ENCODE measurements around the gene XPC.
"Not testable (repeated sequence)": the region's sequence is repeated elsewhere in the genome, so short reads cannot be mapped to it uniquely, and the experiment has no call there.

Gene XPC

DNA sequence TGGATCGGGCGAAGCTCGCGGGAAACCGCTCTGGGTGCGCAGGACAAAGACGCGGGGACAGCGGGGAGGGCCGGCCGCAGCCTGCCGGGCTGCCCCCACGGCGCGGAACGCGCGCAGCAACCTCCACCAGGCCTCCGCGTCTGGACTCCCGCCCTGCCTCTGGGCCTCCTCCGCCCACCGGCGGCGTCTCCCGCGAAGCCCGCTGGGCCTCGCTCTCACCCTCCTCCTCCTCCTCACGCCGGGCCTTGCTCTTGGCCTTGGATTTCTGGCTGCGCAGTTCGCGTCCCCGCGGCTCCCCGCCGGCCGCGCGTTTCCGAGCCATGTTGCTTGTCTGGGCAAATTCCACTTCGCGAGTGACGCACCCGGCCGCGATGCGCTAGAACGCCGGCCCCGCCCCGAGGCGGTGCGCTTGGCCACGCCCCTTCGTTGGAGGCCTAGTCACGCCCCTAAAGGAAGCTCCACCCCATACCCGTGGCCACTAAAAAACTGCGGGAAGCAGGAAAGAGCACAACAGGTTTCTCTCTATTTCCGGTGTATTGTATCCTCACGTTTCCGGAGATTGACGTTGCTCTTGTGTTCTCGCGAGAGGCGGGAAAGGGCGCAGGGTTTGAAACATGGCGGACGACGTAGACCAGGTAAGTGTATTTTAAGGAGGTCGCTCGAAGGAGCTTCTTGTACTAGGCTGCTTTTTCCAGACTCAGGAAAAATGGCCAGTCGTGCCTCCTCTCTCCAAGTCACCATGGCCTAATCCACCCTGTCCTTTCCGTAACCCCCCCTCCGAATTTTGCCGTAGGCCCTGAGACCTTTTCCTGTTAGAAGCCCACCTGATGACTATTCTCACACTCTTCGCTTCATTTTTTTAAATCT lies at the start of gene XPC, which contains the start of gene LSM3:
XPC (minus strand) TSS at position 355 of the 867 bp plus-strand sequence; CDS start at position 322, 33 bp downstream.
LSM3 (plus strand) TSS at position 571 of the 867 bp plus-strand sequence; CDS start at position 615, 44 bp downstream.
- DNase-seq, result peak; percentile 98 to 99

DNA sequence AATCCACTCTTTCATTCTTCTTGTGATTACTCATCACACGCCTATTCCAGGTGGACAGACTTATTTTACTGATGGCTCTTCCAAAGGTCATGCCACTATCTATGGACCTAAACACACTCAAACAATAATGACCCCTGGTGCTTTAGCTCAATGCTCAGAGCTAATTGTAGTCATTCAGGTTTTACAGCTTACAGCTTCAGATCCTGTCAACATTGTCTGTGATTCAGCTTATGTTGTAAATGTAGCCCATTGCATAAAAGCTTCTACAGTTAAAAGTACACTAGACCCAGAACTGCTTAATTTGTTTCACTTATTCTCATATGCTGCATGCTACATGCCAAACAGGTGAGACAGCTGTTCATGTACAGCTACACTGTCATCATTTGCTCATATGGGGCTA lies 49.5 kb upstream of the XPC start:
- no peak for DNase-seq

DNA sequence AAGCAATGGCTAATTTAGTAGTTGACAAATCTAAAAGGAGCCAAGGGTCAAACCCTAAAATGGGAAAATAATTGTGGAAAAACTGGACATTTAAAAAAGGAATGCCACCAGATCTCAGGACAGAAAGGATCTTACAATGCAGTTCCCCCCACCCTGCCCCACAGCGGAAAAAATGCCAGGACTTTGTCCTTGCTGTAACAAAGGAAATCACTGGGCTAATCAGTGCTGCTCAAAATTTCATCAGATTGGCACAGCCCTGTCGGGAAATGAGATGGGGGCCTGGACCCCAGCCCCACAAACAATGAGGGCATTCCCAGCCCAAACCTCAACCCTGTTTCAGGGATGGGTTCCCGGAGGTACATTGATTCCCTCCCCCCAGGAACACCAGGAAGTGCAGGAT lies 48.0 kb upstream of the XPC start:
- DNase-seq, result not testable (repeated sequence)

DNA sequence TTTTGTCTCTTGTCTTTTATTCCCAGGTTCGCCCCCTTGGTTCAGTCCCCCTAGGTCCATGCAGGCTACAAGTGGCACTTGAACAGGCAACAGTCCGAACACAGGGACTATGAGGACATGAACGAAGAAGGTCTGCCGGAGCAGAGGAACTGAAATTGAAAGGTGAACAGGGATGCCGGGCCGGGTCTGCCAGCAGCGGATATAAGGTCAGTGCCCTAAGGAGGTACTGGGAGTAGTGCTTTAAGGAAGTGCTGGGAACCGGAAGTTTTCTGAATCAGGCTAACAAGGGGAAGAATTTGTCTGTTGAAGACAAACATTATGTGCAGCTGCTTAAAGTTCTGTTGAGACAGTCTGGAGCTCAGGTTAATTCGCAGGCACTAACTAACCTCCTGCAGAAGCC lies 47.0 kb upstream of the XPC start:
- peak; percentile 21 to 44 for DNase-seq

DNA sequence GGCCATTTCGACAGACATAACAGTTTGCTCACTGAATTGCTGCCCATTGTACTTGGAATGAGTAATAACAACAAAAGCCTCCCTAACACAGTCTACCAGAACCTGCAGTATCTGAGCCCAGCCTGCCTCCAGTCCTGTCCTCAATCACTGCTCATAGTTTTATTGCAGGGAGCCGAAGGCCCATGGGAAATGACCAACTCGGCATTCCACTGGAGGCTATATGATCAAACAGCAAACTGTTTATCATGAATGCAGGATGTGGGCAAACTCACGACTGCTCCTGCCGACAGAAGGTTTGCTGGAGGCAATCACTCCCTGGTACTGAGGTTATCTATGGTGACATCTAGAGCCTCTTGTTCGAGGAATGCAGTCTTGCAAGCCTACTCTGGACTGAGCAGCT lies 46.5 kb upstream of the XPC start:
- no peak for DNase-seq

DNA sequence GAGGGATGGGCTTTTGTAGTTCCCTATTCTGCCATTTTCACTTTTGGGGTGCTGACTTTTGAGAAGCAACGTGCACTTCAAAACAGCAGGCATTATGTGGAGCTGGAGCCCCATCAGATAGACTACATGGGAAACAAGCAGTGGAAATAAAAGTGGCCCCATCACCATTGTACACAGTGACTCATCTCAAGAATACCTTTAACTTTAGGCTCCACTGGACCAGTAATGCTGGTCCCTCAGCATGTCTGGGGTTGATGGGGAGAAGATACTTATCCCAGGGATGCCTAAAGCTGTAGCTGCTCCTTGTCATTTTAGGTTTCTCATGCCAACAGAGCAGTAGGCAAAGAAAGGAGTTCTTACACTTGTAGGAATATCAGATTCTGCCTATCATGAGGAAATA lies 45.2 kb upstream of the XPC start:
- DNase-seq, result no peak

DNA sequence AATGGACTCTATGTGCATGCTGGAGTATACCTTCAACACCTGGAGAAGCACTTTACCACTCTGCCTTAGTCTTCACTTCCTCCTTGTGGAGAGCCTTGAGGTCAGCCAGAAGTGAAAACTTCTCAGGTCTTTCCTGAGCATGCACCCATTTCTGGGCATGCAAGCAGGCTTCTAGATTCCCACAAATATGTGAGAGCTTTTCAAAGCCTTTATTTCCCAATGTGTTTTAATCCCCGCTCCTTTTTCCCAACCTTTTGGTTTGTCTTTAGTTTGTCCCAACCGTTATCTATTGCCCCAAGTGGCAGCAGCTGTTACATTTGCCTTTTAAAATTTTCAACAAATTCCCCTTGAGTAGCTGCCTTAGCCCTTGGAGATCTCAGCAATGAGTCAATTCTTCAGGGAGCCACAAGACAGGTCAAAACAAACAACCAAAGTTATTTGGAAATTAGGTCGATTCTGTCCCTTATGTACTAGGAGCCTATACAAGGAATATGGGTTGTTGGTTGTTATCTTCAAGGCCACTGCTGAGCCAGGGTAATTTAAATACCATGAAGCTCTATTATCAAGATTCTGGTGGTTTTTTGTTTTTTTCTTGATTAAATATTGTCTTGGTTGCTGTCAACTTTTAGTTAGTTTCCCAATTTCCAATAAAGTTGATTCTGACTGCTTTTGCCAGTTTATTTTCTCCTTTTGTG lies 44.6 kb upstream of the XPC start:
- no peak for DNase-seq

DNA sequence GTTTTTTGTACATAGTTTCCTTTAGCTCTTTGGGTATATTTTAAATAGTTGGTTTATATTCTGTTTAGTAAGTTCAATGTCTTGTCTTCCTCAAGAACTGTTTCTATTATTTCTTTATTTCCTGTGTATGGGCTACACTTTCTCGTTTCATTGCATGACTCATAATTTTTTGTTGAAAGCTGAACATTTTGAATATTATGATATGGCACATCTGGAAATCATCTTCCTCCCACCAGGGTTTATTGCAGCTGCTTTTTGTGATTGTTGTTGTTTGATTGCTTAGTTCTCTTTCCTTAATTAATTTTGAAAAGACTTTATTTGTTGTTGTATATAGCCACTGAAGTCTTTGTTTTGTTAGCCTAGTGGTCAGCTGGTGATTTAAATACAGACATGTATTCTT lies 44.1 kb upstream of the XPC start:
- DNase-seq, result no peak

DNA sequence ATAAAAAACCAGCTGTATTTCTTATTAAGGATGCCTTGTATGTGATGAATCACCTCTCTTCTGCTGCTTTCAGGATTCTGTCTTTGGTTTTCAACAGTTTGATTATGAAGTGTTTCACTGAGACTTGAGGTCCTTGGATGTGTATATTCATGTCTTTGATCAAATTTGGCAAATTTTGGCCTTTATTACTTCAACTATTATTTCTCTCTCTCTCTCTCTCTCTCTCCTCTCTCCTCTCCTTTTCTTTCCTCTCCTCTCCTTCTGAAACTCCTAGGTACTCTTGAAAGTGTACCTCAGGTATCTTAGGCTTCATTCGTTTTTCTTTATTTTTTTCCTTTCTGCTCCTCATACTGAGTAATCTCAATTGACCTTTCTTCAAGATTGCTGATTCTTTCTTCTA lies 43.5 kb upstream of the XPC start:
- no peak for DNase-seq

DNA sequence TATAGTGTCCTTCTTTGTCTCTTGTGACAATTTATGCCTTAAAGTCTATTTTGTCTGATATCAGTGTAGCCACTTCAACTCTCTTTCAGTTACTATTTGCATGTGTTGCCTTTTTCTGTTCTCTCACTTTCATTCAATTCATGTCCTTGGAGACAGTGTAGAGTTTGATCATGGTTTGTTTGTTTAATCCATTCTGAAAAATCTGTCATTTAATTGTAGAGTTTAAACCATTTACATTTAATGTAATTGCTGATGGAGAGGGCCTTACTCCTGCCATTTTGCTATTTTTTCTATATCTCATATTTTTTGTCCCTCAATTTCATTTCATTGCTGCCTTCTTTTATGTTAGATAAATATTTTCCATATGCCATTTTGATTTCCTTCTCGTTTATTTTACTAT lies 42.5 kb upstream of the XPC start:
- DNase-seq, result no peak

DNA sequence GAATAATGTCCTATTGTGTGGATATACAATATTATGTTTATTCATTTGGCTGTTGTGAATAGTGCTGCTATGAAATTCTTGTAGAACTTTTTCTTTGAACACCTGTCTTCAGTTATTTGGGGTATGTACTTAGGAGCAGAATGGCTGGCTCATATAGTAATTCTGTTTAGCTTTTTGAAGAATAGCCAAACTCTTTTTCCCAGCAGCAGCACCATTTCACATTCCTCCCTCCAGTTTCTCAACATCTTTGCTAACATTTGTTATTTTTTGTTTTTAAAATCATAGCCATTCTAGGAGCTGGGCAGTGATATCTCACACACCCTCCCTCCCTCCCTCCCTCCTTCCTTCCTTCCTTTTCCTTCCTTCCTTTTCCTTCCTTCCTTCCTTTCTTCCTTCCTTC lies 40.0 kb upstream of the XPC start:
- no peak for DNase-seq

DNA sequence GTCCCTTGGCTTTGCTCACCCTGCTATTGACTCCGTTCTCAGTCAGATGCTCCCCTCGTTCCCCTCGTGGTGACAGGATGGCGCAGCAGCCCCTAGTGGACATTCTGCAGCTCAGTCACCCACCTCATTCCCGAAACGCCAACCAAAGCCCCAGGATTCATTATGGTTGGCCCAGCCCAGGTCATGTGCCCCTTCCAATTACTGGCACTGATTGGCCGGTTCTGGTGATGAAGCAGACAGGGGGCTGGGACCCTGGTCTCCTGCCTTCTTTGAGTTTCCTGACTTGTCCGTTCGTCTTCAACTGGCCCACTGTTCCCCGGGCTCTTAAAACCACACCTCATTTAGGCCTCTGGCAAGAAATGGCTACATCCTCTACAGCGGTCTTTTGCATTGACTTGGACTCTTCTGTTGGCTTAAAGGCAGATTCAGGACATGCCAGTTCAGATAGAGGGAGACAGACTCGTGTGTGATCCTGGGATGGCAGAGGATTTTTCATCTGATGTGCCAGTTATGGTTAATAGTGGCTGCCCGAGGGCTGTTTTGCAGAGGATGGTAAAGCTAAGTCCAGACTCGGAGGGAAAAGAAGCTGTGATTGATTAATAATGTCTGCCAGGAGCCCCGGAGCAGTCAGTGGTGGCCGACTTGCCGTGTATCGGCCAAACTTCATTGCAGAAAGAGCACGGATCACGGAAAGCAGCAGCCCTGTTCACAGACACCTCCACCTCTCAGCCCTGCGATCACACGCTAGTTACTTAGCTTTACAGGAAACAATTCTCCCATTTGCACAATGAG lies 38.1 kb upstream of the XPC start:
- peak; percentile 18 to 34 for DNase-seq

DNA sequence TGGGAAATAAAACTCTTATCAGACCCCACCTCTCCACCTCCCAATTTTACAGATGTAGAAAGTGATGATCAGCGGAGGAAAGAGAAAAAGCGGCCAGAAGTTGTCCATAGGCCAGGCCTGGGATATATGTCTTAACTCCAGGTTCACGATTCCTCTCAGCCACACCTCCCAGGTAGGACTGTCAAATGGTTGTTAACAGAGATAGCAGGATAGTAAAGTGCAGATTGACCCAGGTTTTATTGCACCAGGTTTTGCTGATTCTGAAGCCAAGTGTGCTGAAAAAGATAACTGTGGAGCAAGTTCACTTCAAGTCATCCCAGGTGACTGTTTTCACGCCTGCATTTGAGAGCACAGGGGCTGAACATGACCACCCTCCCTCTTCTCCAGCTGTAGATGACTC lies 36.4 kb upstream of the XPC start:
- DNase-seq, result no peak

DNA sequence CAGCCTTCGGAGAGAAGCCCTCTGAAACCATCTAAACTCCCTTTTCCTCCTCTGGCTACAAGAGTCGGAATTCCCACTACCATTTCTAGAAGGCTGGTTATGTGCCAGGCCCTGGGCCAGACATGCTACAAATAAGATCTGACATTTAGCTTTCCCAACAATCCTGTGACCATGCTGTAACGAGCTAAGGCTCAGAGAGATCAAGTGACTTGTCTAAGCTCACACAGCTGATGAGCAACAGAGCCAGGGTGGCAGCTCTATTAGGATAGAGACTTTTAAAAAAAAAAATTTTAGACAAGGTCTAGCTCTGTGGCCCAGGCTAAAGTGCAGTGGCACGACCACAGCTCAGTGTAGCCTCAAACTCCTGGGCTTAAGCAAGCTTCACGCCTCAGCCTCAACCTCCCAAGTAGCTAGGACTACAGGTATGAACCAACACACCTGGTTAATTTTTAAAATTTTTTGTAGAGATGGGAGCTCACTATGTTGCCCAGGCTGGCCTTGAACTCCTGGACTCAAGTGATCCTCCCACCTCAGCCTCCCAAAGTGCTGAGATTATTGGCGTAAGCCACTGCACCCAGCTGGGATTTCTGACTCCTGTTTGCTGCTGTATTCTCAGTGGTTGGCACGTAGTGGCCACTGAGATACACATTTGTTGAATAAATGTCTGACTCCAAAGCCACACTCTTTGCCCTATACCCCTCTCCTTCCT lies 34.8 kb upstream of the XPC start:
- no peak for DNase-seq

DNA sequence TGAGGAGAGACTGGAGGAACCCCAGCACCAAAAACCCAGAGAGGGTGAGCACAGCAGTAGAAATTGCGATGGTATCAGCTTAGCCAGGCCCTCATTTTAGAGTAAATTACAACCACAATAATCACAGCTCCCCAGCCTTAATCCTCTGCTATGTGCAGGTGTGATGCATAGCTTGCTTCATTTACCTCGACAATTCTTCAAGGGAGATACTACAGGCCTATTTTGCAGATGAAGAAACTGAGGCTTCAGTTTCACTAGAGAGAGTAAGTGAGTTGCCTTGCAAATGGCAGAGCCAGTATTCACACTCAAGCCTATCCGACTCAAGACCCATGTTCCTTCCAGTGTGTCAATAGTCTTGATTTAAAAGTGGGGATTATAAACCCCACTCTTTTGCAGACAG lies 33.6 kb upstream of the XPC start:
- DNase-seq, result no peak

DNA sequence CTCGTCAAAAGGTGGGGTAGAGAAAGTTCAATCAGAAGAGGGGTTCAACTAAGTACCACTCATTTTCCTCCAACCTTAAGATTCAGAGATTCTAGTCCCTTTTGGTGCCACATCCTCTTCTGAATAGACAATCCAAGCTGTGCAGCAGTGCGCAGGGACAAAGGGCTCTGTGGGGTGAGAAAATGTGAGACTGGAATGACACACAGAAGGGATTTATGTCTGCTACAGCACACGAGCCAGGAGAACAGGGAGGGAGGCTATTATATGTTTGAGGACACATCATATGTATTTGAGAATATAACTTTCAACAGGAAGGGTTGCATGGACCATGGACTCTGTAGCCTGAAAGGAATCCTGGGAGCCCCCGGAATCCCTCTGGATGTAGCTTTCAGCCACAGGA lies 33.2 kb upstream of the XPC start:
- DNase-seq, result no peak

DNA sequence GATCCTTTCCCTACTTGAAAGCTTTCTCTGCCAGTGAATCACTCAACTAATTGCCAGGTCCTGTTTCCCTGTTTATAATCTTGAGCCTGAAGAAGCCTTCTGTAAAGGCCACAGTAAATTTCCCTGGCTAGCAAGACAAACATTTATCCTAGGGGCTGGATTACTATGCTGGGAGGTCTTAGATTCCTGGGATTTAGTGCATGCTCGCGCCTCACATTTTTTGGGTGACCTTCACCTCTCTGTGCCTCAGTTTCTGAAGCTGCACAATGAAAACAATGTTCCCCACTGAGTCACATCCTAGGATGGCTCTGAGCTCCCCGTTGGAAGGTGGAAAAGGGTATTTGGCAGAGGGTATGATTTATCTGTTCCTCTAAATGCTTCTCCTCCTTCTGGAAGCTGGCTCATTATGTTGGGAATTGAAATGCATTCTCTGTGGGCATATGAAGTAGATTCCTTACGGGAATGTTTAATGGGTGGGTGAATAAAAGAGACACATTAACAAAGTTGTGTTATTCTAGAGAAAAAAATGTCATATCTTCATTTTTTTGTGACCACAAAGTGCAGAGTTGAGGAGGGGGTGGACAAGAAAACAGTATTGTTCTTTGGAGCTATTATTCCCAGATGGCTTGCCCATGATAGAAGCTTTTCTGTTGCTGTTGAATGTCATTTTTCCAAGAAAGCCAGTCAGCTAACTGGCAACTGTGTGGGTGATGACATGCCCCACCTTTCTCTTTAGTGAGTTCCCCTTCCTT lies 32.6 kb upstream of the XPC start:
- no peak for DNase-seq

DNA sequence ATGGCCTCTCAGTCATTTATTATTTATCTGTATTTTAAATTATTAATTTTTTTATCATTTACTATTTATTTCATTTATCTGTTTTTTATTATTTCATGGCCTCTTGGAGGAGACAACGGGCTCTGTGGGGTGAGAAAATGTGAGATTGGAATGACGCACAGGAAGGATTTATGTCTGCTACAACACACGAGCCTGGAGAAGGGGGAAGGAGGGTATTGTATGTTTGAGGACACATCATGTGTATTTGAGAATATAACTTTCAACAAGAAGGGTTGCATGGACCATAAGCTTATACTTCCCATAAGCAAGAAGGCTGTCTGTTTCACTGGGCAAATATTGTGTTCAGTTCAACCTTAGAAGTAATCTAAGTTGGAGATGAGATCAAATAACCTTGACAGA lies 31.9 kb upstream of the XPC start:
- DNase-seq, result no peak

DNA sequence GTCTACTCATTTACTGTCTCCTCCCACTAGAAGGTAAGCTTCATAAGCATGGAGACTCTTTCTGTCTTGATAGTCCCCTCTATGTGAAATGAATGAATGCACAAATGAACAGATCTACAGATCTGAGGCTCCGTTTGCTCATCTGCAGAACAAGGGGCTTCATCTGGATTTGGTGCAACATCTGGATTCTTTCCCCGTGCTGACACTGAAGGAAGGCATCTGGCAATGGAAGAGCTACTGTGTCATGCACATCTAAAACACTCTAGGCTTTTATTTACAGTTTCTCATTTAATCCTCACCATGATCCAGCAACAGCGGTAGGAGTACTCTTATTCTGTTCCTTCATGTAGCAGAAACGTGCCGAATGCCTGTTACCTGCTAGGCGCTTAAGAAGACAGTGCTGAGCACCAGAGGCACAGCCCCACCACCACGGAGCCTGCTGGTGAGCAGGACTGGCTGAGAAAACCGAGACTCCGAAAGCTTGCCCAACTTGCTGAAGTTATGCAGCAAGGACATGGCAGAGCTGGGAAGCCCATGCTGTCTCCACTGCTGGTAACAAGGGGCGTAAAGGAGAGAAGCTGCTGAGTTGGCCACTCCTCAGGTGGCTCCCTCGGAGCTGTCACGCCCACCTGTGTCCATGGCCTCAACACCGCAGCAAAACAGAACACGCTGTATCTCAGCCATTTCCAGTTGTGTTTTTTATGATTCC lies 31.3 kb upstream of the XPC start:
- no peak for DNase-seq

DNA sequence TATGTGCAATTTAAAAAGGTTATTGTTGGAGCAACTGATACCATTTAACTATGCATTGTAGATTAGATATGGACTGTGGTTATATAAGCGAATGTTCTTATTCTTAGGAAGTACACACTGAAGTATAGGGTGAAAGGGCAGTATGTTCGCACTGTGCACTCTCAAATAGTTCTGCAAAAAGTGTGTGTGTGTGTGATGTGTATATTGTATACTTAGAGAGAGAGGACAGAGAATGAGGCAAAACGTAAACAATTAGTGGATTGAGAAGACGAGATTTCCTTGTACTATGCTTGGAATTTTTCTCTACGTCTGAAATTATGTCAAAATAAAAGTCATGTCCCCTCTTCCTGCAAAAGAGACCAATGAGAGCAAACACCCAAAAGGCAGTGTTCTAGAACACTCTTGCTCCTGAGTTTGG lies 30.6 kb upstream of the XPC start:
- no peak for DNase-seq

DNA sequence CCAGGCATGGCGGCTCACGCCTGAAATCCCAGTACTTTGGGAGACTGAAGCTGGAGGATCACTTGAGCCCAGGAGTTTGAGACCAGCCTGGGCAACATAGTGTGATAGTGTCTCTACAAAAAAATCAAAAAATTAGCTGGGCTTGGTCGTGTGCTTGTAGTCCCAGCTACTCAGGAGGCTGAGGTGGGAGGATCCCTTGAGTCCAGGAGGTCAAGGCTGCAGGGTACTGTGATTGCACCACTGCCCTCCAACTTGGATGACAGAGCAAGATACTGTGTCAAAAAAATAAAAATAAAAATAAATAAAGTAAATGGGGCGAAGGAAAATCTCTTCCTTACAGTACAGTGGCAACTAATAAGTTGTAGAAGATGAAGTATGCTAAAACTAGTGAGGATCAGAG lies 29.8 kb upstream of the XPC start:
- no peak for DNase-seq

All from inflammatory macrophage treated with lipopolysaccharide for 1 hour (primary cell).